Measurements from ENCODE around the gene KIAA1958. TPM values are rescaled to one million over a fixed set of nuclear protein-coding genes. Genes with fewer than 3 reads are reported as not detected.

KIAA1958 gene
- total RNA-seq, 1 experiment from 2014 or later: 18.5 TPM

DNA sequence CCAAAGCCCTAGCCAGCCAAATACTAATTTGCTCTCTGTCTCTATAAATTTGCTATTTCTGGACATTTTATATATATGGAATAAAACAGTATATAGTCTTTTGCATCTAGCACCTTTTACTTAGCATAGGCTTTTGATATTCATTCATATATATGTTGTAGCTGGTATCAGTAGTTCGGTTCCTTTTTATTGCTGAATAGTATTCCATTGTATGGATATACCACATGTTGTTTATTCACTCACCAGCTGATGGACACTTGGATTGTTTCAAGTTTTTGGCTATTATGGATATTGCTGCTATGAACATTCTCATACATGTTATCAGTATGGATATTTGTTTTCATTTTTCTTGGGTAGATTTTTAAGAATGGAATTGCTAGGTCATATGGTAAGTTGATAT is 23.8 kb upstream of the KIAA1958 start:
- intact Hi-C loops (cut with micrococcal nuclease): no loop called here
- Histone ChIP-seq H3K27me3 (ENCODE audit: insufficient read depth, low read length) (no peaks in the 10 kb centered on the region), H3K36me3 (ENCODE audit: control insufficient read depth in 1 of 2, insufficient read depth in 2 of 2, low read length in 2 of 2) (peaks cover 2 to 10% of the 10 kb centered on the region in 2 experiments; a peak in 3 of 4 replicates), H3K9me2 (ENCODE audit: insufficient read depth) (no peaks in the 10 kb centered on the region), H2AFZ (ENCODE audit: low read depth, low read length, poor library complexity, severe bottlenecking) (no peak overlapping the region), H3K4me2 (ENCODE audit: low read length) (no peak overlapping the region), H3K27ac (ENCODE audit: low read depth, low read length) (no peak overlapping the region), H3K4me1 (ENCODE audit: control insufficient read depth in 1 of 2, insufficient read depth in 2 of 2, low read length in 2 of 2) (no peaks in the 10 kb centered on the region), H3K79me2 (ENCODE audit: insufficient read depth, low read length) (no peaks in the 10 kb centered on the region), H3K9me3 (ENCODE audit: control insufficient read depth in 1 of 2, insufficient read depth in 1 of 2, low read depth in 1 of 2, low read length in 2 of 2) (no peaks in the 10 kb centered on the region), H4K20me1 (ENCODE audit: insufficient read depth) (no peaks in the 10 kb centered on the region), H3K4me3 (replicated peaks in 1 of 2; ENCODE audit: low read depth in 1 of 2, low read length in 2 of 2) (no peak overlapping the region), H3K9ac (ENCODE audit: low read length) (no peak overlapping the region)
- no peak for ATAC-seq
- RAD21 ChIA-PET (ENCODE audit: low non-redundant PET in 1 of 2, low total read pairs in 2 of 2, uncharacterized antibody in 2 of 2, unreplicated experiment in 2 of 2): no interaction called here
- POLR2A ChIA-PET: no interaction called here
- no TSS peak for BruUV-seq (replicated peaks)
- TF ChIP-seq RAD21 (IDR thresholded peaks at IDR 0.05; ENCODE audit: low read depth): no peak
- no peak for TF ChIP-seq SRF (IDR thresholded peaks at IDR 0.05; ENCODE audit: low read depth)
- no peak for TF ChIP-seq ZNF274 (IDR thresholded peaks at IDR 0.05; ENCODE audit: low read depth, low read length)
- no peak for TF ChIP-seq EZH2 (IDR thresholded peaks at IDR 0.05)
- TF ChIP-seq ELF1 (IDR thresholded peaks at IDR 0.05; ENCODE audit: borderline replicate concordance, low read depth): no peak
- TF ChIP-seq, protein P1, sequence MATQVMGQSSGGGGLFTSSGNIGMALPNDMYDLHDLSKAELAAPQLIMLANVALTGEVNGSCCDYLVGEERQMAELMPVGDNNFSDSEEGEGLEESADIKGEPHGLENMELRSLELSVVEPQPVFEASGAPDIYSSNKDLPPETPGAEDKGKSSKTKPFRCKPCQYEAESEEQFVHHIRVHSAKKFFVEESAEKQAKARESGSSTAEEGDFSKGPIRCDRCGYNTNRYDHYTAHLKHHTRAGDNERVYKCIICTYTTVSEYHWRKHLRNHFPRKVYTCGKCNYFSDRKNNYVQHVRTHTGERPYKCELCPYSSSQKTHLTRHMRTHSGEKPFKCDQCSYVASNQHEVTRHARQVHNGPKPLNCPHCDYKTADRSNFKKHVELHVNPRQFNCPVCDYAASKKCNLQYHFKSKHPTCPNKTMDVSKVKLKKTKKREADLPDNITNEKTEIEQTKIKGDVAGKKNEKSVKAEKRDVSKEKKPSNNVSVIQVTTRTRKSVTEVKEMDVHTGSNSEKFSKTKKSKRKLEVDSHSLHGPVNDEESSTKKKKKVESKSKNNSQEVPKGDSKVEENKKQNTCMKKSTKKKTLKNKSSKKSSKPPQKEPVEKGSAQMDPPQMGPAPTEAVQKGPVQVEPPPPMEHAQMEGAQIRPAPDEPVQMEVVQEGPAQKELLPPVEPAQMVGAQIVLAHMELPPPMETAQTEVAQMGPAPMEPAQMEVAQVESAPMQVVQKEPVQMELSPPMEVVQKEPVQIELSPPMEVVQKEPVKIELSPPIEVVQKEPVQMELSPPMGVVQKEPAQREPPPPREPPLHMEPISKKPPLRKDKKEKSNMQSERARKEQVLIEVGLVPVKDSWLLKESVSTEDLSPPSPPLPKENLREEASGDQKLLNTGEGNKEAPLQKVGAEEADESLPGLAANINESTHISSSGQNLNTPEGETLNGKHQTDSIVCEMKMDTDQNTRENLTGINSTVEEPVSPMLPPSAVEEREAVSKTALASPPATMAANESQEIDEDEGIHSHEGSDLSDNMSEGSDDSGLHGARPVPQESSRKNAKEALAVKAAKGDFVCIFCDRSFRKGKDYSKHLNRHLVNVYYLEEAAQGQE (IDR thresholded peaks at IDR 0.05; ENCODE audit: low read depth): no peak
- no peak for TF ChIP-seq ZFX (IDR thresholded peaks at IDR 0.05)
- no peak for TF ChIP-seq SIN3A (IDR thresholded peaks at IDR 0.05; ENCODE audit: low read depth)
- DNase-seq (ENCODE audit: low read depth, low spot score): no peak
- CTCF ChIA-PET: no interaction called here

- BruUV-seq (replicated peaks): no TSS peak
- POLR2A ChIA-PET: no interaction called here
- TF ChIP-seq TCF7L2 (IDR thresholded peaks at IDR 0.05; ENCODE audit: borderline replicate concordance, extremely low read depth, insufficient read depth, insufficient read length) (no peak), ELF1 (IDR thresholded peaks at IDR 0.05; ENCODE audit: borderline replicate concordance, low read depth) (no peak), CEBPB (IDR thresholded peaks at IDR 0.05; ENCODE audit: low read depth) (no peak), CBX3 (IDR thresholded peaks at IDR 0.05; ENCODE audit: low read depth) (no peak), SP1 (IDR thresholded peaks at IDR 0.05; ENCODE audit: low read depth) (no peak), CTCF (IDR thresholded peaks at IDR 0.05 in 2 of 3, conservative IDR thresholded peaks at IDR 0.05 in 1 of 3; ENCODE audit: borderline replicate concordance in 1 of 3, insufficient read depth in 1 of 3, low read depth in 2 of 3, low read length in 2 of 3) (no peak), ZNF274 (IDR thresholded peaks at IDR 0.05; ENCODE audit: low read depth, low read length) (no peak), ATF3 (IDR thresholded peaks at IDR 0.05) (no peak), SIN3A (IDR thresholded peaks at IDR 0.05; ENCODE audit: low read depth) (no peak), YY1 (IDR thresholded peaks at IDR 0.05; ENCODE audit: extremely low read depth, insufficient replicate concordance, low read depth, low read length) (no peak)
Measured at GRCh38 chr9:112465352-112465751, 21.3 kb upstream of the KIAA1958 start.

More at GRCh38 chr9:112465352-112465751, 21.3 kb upstream of the KIAA1958 start:
- no peaks in the 10 kb centered on the region for H3K9me3 ChIP-seq (ENCODE audit: control insufficient read depth in 1 of 2, insufficient read depth in 1 of 2, low read depth in 1 of 2, low read length in 2 of 2)
- CTCF ChIA-PET: no interaction called here
- RAD21 ChIA-PET (ENCODE audit: low non-redundant PET in 1 of 2, low total read pairs in 2 of 2, uncharacterized antibody in 2 of 2, unreplicated experiment in 2 of 2): no interaction called here
- no peak overlapping the region for H2AFZ ChIP-seq (ENCODE audit: low read depth, low read length, poor library complexity, severe bottlenecking)
- ATAC-seq: no peak
- H3K27me3 ChIP-seq (ENCODE audit: insufficient read depth, low read length): no peaks in the 10 kb centered on the region
- H3K9ac ChIP-seq (ENCODE audit: low read length): no peak overlapping the region
- H3K4me1 ChIP-seq (ENCODE audit: control insufficient read depth in 1 of 2, insufficient read depth in 2 of 2, low read length in 2 of 2): no peaks in the 10 kb centered on the region
- H3K4me3 ChIP-seq (replicated peaks in 1 of 2; ENCODE audit: low read depth in 1 of 2, low read length in 2 of 2): no peak overlapping the region
- peaks cover 0 to 10% of the 10 kb centered on the region in 2 experiments; a peak in 2 of 4 replicates for H3K36me3 ChIP-seq (ENCODE audit: control insufficient read depth in 1 of 2, insufficient read depth in 2 of 2, low read length in 2 of 2)
- H4K20me1 ChIP-seq (ENCODE audit: insufficient read depth): no peaks in the 10 kb centered on the region
- no peaks in the 10 kb centered on the region for H3K9me2 ChIP-seq (ENCODE audit: insufficient read depth)
- no peak overlapping the region for H3K4me2 ChIP-seq (ENCODE audit: low read length)
- H3K27ac ChIP-seq (ENCODE audit: low read depth, low read length): no peak overlapping the region
- no peak for DNase-seq (ENCODE audit: low read depth, low spot score)
- intact Hi-C loops (cut with micrococcal nuclease): no loop called here
- H3K79me2 ChIP-seq (ENCODE audit: insufficient read depth, low read length): no peaks in the 10 kb centered on the region

All from HCT116 (cell line).